Breast epithelium (tissue), 3 donors: ENCODE measurements around the gene GOLT1A.

Source experiments
- POLR2A ChIP-seq: fragments of 450-650 bp; IDR thresholded peaks from one replicate; pipeline ENCODE4 v1.6.1; 2016; ENCODE audit warnings: antibody characterized with exemption, mild to moderate bottlenecking, moderate library complexity
- POLR2AphosphoS5 ChIP-seq, 3 donors: sonication (generic); formaldehyde crosslinking; IDR thresholded peaks; one replicate each; pipeline ENCODE4 v1.6.1; 2017; ENCODE audit warnings: antibody characterized with exemption in 3 of 3
- TF ChIP-seq, protein P1 (sequence below), 3 donors: fragments of 450-650 bp; IDR thresholded peaks; one replicate each; pipeline ENCODE4 v1.5.1; 2016 to 2017; ENCODE audit warnings: antibody characterized with exemption in 3 of 3, mild to moderate bottlenecking in 3 of 3, moderate library complexity in 3 of 3

DNA sequence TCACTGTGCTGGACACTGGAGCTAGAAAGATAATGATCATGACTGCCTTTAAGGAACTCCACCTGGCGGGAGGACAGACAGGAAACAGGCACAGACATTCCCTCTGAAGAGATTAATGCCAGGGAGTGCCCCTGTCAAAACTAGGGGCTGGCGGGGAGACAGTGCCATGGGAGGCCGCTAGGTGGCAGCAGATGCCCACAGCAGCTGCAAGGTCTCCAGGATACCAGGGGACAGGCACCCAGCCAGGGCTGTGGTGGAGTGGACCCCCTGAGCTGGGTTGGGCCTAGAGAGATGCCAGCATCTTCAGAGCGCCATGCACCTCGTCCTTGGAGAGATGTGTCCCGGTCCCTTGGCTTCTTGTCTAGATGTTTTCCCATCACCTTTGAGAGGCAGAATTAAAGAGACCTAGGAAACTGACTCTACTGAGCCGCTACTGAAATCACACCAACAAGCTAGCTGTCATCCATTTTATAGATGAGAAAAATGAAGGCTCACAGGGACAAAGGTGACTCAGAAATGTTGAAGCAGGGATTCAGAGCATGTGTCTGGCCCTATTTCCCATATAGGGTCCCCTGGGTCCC, 51.2 kb downstream of the GOLT1A start:
- TF ChIP-seq POLR2A (no peak), POLR2AphosphoS5 (IDR thresholded peaks at IDR 0.05) (peak; percentile 26 to 33 (median 31))
- TF ChIP-seq, protein P1, sequence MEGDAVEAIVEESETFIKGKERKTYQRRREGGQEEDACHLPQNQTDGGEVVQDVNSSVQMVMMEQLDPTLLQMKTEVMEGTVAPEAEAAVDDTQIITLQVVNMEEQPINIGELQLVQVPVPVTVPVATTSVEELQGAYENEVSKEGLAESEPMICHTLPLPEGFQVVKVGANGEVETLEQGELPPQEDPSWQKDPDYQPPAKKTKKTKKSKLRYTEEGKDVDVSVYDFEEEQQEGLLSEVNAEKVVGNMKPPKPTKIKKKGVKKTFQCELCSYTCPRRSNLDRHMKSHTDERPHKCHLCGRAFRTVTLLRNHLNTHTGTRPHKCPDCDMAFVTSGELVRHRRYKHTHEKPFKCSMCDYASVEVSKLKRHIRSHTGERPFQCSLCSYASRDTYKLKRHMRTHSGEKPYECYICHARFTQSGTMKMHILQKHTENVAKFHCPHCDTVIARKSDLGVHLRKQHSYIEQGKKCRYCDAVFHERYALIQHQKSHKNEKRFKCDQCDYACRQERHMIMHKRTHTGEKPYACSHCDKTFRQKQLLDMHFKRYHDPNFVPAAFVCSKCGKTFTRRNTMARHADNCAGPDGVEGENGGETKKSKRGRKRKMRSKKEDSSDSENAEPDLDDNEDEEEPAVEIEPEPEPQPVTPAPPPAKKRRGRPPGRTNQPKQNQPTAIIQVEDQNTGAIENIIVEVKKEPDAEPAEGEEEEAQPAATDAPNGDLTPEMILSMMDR (IDR thresholded peaks at IDR 0.05): peak; percentile 97 to 99 (median 98)
